GM19438 (cell line): Measurements from ENCODE around the gene ABO.
"Not testable (repeated sequence)": the region's sequence is repeated elsewhere in the genome, so short reads cannot be mapped to it uniquely, and the experiment has no call there.

Experiments
- ATAC-seq: cut with Tn5 transposase; IDR thresholded peaks from one replicate; pipeline ENCODE4 v1.9.1; 2021; ENCODE audit warnings: low read depth; ENCODE audit not compliant: unreplicated experiment

The ABO gene

GRCh38 chr9:133268335-133269056 is 6.5 kb downstream of the ABO start:
- ATAC-seq: no peak

DNA sequence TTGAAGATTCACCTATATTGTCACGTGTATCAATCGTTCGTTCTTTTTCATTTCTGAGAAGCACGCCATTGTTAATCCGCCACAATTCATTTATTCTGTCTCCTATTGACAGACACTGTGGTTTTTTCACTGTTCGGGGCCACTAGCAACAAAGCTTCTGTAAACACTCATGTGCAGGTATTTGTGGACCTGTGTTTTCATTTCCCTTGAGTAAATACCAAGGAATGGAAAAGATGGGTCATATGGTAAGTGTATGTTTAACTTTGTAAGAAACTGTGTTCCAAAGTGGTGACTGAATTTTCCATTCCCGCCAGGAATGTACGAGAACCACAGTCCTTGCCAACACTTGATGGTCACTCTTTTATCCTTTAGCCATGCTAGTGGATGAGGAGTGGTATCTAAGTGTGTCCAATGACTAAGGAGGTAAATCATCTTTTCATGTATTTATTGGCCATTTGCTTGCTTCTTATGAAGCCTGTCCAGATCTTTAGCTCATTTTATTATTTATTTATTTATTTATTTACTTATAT is 10.7 kb downstream of the ABO start:
- no peak for ATAC-seq

DNA sequence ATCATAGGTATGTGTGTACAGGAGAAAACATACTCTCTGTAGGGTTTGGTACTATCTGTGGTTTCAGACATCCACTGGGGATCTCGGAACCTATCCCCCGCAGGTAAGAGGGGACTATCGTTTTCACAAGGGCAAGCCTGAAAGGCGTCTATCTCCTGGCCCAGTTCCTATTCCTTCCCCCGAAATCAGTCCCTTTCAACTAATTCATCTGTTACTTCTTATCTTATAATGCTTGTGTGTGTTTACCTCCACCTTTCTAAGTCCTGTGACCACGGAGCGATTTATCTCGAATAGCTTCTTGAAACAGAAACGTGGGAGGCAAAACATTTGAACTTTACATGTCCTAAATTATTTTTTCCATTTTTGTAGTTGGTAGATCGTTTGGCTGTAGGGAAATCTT is 11.4 kb downstream of the ABO start:
- ATAC-seq: no peak

DNA sequence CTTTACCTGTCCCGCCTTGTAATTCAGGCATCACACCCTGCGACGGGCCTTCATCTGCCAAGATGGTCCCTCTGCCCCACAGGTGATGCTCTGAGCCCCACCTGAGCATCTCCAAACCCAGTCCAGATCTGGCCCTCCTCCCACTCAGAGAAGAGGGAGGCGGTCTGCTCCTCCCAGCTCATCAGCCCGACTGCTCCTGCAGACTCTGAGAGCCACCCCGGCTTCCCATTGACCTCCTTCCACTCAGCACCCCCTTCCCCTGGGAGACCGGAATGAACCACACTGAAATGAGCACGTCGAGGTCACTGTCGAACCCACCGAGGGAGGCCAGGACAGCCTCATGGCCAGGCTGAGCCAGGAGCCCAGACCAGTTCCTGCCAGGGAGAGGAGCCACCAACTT is 12.8 kb downstream of the ABO start:
- no peak for ATAC-seq

GRCh38 chr9:133261753-133262120 is 13.3 kb downstream of the ABO start:
- ATAC-seq: no peak

GRCh38 chr9:133261103-133261752 is 13.8 kb downstream of the ABO start:
- no peak for ATAC-seq

GRCh38 chr9:133260334-133261102 is 14.5 kb downstream of the ABO start:
- ATAC-seq: no peak

GRCh38 chr9:133258061-133259015 is 16.7 kb downstream of the ABO start:
- ATAC-seq: no peak

- ATAC-seq: no peak
These were observed 17.5 kb downstream of the ABO start for GRCh38 chr9:133257465-133257956.

DNA sequence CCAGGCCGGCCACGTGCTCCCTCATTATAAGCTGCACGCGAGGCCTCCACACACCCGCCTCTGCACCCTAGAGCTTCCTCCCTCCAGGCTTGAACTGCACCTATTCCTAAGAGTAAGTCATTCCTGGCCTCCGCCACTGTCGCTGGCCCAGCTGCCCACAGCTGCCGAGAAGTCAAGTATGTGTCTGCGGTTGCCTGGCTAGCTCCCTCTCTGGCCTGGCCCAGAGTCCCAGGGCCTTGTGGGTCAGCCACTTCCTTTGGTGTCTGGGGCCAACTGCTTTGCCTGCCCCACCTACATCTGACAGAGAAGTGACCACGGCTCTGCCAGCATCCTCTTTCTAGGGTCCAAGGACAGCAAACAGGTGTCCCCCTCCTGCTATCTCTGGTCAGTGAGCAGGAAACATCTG is 18.3 kb downstream of the ABO start:
- ATAC-seq: no peak

GRCh38 chr9:133256136-133256461 is 18.9 kb downstream of the ABO start:
- no peak for ATAC-seq

GRCh38 chr9:133255371-133256135 is 19.4 kb downstream of the ABO start:
- no peak for ATAC-seq

GRCh38 chr9:133254471-133254870 is 20.5 kb downstream of the ABO start:
- no peak for ATAC-seq

DNA sequence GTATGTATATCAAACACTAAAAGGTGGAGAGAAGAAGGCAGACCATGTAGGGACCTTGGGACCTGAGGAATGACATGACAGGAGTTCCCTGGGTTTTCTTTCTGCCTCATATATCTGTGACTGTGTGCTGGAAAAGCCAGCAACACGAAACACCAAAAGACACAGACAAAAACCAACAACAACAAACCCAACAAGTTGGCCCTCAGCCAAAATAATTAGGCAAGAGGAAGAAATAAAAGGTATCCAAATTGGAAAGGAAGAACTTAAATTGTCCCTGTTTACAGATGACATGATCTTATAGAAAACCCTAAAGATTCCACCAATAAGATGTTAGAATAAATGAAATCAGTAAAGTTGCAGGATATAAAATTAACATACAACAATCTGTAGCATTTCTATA is 21.7 kb downstream of the ABO start:
- ATAC-seq: no peak

GRCh38 chr9:133252301-133253020 is 22.5 kb downstream of the ABO start:
- no peak for ATAC-seq

- no peak for ATAC-seq
These were observed 23.2 kb downstream of the ABO start for GRCh38 chr9:133251773-133252172.

DNA sequence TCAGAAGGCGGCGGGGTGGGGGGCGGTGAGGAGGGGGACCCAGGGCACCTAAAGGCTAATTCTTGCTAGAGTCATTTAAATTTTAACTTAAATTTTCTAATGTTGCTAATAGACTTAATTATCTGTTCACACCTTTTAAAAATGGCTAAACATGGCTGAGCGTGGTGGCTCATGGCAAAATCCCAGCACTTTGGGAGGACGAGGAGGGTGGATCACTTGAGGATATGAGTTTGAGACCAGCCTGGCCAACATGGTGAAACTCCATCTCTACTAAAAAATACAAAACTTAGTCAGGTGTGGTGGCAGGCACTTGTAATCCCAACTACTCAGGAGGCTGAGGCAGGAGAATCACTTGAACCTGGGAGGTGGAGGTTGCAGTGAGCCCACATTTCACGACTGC is 23.8 kb downstream of the ABO start:
- ATAC-seq: not testable (repeated sequence)

DNA sequence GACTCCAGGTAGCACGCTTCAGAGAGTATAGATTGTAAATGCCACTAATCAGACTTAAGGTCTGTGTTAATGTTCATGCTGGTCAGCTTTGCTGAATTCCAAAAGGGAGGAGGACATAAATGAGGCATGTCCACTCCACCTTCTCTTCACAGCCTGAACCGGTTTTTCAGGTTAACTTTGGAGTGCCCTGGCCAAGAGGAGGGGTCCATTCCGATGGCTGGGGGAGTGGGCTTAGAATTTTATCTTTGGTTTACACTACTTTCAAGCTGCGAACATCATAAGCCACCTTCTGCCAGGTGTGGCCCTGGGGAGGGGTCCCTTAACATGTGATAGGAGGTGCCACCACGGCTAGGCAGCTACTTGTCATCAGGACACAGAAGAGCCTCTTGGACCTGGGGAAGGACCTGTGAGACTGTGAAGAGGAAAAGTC is 24.2 kb downstream of the ABO start:
- ATAC-seq: no peak

- ATAC-seq: no peak
These were observed 25.7 kb downstream of the ABO start for GRCh38 chr9:133249337-133249736.
